Measurements from ENCODE around the gene UCK2.
A peak's percentile ranks its signal among the peaks of the same experiment; 100 is the strongest.

UCK2 gene

GRCh38 chr1:165834229-165834628 is 6.8 kb downstream of the UCK2 start:
- DNase-seq (ENCODE audit: low read depth), result no peak

- DNase-seq (ENCODE audit: low read depth), result no peak
These were observed 7.5 kb downstream of the UCK2 start for GRCh38 chr1:165834881-165835280.

- no peak for DNase-seq (ENCODE audit: low read depth)
These were observed 9.5 kb downstream of the UCK2 start for GRCh38 chr1:165836664-165837482.

GRCh38 chr1:165837838-165838364 is 10.5 kb downstream of the UCK2 start:
- no peak for DNase-seq (ENCODE audit: low read depth)

- no peak for DNase-seq (ENCODE audit: low read depth)
These were observed 13.0 kb downstream of the UCK2 start for GRCh38 chr1:165840423-165840822.

GRCh38 chr1:165841582-165842017 is 14.2 kb downstream of the UCK2 start:
- peak; percentile 76 for DNase-seq (ENCODE audit: low read depth)

- DNase-seq (ENCODE audit: low read depth), result no peak
These were observed 14.7 kb downstream of the UCK2 start for GRCh38 chr1:165842023-165842670.

- DNase-seq (ENCODE audit: low read depth), result peak; percentile 37
These were observed 15.3 kb downstream of the UCK2 start for GRCh38 chr1:165842671-165843129.

GRCh38 chr1:165843304-165843703 is 15.9 kb downstream of the UCK2 start:
- peak; percentile 40 for DNase-seq (ENCODE audit: low read depth)

GRCh38 chr1:165844114-165844798 is 16.8 kb downstream of the UCK2 start:
- no peak for DNase-seq (ENCODE audit: low read depth)

GRCh38 chr1:165844933-165845332 is 17.5 kb downstream of the UCK2 start:
- no peak for DNase-seq (ENCODE audit: low read depth)

- DNase-seq (ENCODE audit: low read depth), result no peak
These were observed 18.2 kb downstream of the UCK2 start for GRCh38 chr1:165845569-165845968.

GRCh38 chr1:165845992-165846748 is 18.8 kb downstream of the UCK2 start:
- no peak for DNase-seq (ENCODE audit: low read depth)

- no peak for DNase-seq (ENCODE audit: low read depth)
These were observed 20.1 kb downstream of the UCK2 start for GRCh38 chr1:165847486-165847885.

GRCh38 chr1:165849353-165850133 is 22.1 kb downstream of the UCK2 start:
- DNase-seq (ENCODE audit: low read depth), result no peak

GRCh38 chr1:165851034-165851658 is 23.7 kb downstream of the UCK2 start:
- peak; percentile 78 for DNase-seq (ENCODE audit: low read depth)

- DNase-seq (ENCODE audit: low read depth), result no peak
These were observed 25.5 kb downstream of the UCK2 start for GRCh38 chr1:165852871-165853270.

GRCh38 chr1:165853528-165854075 is 26.2 kb downstream of the UCK2 start:
- peak; percentile 54 for DNase-seq (ENCODE audit: low read depth)

GRCh38 chr1:165854101-165854845 is 26.9 kb downstream of the UCK2 start:
- DNase-seq (ENCODE audit: low read depth), result peak; percentile 98
